HG02623 (cell line): Measurements from ENCODE around the gene SLTM.
"Not testable (repeated sequence)": the region's sequence is repeated elsewhere in the genome, so short reads cannot be mapped to it uniquely, and the experiment has no call there.

Source experiments
- ATAC-seq: cut with Tn5 transposase; IDR thresholded peaks from one replicate; pipeline ENCODE4 v1.9.1; 2021; ENCODE audit warnings: moderate library complexity; ENCODE audit not compliant: unreplicated experiment

SLTM gene

DNA sequence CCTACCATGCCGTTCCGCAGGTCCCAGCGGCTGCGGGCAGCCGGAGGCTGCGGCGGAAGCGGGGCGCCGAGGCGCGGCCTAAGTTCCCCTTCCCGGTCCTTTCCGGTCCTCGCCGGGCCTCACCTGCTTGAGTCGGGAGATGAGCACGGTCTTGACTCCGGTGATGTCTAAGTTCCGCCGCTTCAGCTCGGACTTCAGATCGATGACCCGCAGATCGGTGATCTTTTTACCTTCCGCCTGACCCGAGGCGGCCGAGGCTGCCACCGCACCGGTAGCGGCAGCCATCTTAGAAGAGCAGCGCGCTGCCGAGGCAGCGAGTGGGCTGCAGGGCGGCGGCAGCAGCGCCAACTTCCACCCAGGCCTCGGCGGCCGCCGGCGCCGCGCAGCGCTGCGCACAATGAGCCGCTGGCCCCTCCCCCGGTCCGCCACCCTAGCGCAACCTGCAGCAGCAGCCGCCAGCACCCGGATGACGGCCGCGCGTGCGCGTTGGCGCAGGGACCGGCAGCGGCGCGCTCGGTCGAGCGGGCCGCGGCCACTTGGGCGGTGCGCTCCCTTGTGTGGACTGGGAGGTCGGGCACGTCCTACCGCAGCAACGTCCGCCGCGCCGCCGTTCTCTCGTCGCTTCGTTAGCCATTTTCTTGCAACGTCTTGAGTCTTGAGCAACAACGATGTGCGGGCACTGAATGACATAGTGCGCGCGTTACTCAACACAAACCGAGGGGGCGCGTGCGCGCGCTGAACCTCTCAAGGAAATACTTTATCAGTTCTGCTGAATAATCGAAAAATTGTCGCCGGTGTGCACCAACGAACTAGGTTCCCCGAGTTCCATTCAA is at the start of gene SLTM:
Gene SLTM (minus strand): TSS at position 399 of the 833 bp plus-strand sequence. CDS start 114 bp downstream, at position 285.
- ATAC-seq = peak; percentile 90

DNA sequence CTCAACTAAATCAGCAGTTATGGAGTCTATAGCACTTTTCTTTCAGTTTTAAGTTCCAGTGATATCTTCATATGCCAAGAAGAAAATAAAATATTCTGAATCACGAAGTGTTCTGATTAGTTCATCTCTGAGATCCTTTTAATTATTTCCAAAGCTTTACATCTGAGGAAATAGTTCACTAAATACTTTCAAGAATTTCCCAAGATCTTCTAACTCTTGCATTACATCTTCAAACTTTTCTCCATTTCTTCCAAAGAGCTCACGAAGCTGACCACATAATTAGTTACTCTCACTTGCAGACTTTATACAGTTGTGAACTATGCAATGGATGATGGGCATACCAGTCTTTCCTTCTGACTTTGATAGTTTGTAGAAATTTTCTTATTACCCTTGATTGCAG is 49.8 kb upstream of the SLTM start:
- no peak for ATAC-seq

DNA sequence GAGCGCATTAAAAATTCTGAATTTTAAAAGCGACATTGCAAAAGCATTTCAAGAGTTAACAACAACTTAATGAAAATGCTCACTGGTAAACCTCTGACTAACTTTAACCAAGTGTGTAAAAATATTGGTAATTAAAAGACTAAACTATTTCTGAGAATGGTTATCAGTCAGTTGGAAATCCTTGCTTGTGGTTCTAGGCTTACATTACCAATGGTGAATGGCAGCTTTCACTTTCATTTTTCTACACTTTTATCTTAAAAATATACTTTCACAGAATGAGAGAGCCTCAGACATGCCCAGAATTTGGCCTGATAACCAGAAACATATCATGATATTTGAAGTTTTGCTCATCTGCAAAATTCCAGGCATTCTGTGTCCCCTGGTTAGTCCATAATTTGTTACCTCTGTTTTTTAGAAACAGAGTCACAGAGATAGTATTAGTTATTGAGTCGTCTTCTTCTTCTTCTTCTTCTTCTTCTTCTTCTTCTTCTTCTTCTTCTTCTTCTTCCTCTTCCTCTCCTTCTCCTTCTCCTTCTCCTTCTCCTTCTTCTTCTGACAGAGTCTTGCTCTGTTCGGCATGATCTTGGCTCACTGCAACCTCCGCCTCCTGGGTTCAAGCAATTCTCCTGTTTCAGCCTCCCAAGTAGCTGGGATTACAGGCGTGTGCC is 48.5 kb upstream of the SLTM start:
- no peak for ATAC-seq

DNA sequence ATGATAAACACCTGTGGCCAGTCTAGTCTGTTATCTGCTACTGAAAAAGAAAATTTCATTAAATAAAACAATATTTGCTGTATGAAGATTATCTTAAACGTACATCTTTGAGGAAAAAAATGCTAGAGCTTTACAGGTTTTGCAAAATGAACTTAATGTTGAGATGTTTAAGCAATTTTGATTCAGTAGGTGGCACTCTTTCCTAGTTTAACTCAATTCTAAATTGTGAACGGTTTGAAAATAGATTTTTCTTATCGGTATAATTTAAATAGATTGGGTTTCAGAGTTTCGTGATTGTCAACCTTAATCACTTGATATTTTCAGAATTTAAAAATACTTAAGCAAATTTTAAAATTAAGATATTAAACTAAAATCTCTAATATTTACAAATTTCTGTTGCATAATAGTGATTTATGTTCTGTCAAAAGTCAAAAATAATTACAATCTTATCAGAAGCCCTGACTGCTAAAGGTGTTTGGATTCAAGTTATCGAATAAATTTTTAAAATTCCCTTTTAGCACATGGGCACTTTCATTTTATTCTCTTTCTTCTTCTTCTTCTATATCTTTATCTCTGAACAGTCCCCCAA is 47.0 kb upstream of the SLTM start:
- ATAC-seq = no peak

DNA sequence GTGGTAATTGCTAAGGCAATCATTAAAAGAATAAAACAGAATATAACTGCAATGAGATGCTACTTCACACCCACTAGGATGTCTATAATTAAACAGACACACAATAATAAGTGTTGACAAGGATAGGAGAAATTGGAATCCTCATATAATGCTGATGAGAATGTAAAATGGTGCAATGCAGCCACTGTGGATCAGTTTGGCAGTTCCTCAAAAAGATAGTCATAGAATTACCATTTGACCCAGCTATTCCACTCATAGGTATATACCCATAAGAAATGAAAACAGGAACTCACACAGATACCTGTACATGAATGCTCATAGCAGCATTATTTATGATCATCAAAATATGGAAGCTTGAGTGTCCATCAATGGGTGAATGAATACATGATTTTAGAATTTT is 44.4 kb upstream of the SLTM start:
- ATAC-seq = no peak

DNA sequence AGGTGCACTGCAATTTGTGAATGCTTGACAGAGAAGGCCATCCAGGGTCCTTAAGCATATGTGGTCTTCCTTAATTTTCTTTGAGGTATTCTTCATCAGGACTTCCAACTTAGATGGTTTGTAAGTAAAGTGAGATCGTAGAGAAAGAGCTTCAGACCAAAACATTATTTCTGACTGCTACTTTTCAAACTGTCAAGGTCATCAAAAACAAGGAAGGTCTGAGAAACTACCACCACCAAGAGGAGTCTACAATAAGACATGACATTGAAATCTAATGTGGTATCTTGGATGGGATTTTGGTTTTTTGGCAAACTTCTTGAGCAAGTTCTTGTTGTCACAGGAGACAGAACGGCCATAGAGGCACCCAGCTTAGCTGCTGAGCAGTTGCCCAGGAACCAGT is 34.0 kb upstream of the SLTM start:
- ATAC-seq = no peak

DNA sequence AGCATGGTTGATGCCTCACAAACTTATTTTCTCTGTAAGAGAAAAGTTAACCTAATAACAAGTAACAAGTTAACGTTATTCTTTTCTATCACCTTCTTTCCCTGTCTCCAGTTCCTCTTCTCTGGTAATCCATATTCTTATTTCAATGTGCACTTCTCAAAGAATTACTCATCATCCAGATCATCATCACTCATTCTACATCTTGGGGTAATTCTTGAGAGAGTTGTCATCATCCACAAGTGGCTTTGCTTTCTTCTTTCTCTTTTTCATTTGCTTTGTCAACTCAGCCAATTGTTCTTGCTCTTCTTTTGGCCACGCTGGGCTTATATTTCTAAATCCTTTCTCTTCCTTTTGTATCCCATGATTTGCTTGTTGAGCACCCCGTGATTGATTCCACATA is 33.2 kb upstream of the SLTM start:
- no peak for ATAC-seq

DNA sequence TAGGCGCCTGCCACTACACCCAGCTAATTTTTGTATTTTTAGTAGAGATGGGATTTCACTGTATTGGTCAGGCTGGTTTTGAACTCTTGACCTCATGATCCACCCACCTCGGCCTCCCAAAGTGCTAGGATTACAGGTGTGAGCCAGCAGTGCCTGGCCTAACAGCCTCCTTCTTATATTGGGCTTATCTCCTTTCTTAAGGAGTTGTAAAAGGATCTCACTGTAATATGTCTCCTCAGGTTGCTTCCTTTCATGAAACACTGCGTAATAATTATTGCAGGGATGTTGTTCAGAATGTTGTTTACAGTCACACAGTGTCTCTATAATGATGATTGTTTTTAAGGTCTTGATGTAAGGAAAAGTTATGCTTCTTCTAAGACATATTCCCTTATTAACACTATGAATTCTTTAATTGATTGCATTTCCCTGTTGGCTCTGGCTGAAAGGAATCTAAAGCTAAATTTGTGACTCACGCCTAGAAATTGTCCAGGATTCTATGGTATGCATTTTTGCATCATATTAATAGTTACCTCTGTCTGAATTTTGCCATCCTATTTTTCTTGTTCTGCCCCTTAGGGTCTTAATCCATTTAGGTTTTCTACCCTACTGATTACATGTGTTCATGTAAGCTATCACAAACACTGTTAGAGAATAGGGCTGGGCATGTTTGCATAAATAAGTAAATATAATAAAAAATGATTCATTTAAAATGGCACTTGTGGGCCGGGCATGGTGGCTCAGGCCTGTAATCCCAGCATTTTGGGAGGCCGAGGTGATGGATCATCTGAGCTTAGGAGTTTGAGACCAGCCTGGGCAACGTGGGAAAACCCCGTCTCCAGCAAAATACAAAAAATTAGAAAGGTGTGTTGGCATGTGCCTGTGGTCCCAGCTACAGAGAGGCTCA is 29.4 kb upstream of the SLTM start:
- ATAC-seq = no peak

DNA sequence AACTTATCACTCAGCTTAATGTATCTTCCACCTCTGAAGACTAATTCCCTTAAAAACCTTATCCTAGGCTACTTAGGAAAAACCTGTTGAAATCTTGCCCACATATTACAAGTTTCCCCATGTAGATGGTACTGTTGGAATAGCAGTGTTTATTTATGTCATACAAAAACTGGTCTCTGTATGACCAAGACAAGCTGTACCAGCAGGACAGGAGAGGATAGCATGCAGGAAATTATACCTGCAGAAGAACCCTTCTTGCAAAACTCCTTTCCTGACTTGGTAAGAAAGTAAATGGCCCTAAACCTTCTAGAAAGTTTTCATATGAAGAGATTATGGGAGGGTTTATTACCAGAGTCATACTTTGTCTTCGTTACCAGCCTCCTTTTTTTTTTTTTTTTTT is 28.7 kb upstream of the SLTM start:
- ATAC-seq = no peak

DNA sequence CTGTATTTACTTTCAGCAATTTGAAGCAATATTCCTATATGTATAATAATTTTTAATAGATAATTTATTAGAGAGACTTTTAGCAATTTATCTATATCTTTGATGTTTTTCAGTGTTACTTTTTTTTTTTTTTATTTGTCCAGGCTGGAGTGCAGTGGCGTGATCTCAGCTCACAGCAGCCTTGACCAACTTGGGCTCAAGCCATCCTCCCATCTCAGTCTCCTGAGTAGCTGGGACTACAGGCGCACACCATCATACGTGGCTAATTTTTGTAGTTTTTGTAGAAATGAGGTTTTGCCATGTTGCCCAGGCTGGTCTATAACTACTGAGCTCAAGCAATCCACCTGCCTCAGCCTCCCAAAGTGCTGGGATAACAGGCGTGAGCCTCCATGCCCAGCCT is 25.3 kb upstream of the SLTM start:
- no peak for ATAC-seq

DNA sequence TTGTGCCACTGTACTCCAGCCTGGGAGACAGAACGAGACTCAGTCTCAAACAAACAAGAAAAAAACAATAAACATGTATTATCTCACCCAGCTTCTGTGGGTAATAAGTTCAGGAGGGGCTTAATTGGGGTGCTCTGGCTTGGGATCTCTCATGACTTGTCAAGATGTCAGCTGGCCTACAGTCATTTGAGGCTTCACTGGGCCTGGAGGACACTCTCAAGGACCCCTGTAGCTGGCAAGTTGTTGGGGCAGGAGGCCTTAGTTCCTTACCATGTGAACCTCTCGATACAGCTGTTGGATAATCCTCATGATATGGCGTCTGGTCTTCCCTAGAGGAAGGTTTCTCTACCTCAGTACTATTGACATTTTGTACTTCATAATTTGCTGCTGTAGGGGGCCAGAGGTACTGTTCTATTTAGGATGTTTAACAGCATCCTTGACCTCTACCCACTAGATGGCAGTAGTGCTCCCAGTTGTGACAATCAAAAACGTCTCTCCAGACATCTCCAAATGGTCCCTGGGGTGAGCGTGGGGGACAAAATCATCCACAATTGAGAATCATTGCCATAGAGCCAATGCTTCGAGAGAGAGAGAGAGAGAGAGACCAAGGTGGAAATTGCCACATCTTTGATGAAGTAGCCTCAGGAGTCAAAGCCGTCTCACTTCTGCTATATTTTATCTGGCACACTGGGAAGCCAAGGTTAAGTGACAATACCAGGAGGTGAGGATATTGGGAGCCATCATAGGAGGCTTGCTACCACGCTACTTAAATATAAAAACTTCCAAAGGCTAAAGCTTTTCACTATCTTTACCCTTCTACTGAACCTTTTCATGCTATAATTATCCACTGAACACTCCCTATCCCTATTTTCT is 23.9 kb upstream of the SLTM start:
- no peak for ATAC-seq

DNA sequence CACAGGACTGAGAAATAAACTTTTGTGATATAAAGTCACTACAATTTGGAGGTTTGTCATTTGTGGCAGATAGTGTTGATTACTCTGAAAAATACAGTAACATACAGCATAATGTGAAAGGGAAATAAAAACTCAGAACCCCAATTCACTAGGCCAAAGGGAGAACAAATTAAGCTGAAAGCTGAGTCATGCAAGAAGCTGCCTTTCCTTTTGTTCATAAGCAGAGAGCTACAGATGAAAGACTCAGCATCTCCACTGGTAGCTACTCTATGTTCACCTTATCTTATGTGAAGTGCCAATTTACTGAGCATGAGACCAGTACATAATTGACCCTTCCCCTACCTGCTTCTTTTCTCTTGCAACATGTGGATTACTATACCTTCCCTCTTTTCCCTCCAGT is 19.3 kb upstream of the SLTM start:
- no peak for ATAC-seq

DNA sequence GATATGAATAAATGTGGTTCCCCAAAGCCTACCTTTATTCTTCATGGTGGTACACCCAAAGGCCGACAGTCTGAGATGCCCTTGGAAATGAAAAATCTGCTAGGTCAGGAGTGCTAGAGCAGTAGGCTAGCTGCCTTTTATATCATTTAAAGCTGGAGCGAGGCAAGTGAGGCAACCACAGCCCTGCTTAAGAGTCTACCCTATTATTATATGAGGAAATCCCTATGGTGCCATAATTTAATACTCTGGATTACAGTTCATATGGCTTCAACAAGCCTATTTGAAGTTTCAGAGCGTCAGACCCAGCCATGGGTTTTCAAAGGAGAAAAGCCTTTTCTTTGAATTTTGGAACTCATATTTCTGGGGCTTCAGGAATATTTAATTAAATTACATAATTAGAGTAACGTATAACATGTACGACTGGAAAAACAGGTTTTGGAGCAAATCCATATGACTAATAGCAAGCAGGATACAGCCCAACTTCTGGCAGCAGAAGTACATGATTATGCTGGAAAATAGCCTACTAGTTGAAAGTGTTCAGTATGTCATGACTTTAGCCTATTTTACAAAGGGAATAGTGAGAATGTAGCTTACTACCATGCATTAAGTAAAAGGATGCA is 18.0 kb upstream of the SLTM start:
- no peak for ATAC-seq

DNA sequence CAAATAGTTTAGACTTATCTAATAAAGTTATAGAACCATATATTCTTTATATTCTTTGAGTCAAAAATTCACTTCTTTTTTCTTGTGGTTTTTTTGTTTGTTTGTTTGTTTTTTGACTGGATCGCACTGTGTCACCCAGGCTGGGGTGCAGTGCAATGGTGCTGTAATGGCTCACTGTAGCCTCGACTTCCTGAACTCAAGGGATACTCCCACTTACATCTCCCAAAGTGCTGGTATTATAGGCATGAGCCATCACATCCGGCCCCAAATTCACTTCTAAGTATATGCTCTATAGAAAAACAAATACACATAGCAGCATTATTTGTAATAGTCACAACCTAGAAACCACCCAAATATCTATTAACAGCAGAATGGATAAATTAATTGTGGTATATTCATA is 13.7 kb upstream of the SLTM start:
- no peak for ATAC-seq

DNA sequence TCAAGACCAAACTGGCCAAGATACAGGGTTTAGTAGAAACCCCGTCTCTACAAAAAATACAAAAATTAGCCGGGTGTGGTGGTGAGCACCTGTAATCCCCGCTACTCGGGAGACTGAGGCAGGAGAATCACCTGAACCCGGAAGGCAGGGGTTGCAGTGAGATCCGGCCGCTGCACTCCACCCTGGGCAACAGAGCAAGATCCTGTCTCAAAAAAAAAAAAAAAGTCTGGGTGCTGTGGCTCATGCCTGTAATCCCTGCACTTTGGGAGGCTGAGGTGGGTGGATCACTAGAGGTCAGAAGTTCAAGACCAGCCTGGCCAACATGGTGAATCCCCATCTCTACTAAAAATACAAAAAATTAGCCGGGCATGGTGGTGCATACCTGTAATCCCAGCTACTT is 1.5 kb upstream of the SLTM start:
- ATAC-seq = not testable (repeated sequence)

DNA sequence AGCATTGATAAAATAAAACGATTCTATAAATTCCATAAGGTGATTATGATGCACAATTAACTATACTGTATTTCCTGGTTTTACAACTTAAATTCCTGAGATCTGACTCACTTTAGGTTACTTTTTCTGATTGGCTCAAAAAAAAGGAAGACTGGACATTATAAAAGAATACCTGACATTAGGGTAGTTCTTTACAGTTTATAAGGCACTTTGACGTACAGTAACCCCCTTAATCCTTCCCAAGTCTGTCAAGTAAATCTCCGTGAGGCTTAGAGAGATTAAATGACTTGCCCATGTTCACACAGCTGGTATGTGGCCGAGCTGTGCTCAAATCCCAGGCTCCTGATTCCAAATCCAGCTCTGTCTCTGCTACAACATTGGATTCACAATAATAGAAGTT is 1.0 kb upstream of the SLTM start:
- ATAC-seq = no peak

DNA sequence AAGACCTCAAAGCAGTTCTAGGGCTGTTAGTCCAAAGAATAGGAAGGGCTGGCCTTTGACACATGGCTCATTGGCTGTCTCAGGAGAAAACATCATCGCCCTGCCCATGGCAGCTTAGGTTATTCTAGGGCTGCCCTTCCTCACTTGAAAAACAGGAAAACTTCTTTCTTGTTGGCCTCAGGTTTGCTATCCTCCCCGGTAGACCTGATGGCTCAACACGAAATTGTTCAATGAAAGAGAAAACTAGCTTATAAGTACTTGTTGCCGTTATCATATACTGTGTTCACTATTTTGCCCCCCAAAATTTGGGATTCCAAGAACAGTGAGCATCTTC is 602 bp upstream of the SLTM start:
- ATAC-seq = no peak

DNA sequence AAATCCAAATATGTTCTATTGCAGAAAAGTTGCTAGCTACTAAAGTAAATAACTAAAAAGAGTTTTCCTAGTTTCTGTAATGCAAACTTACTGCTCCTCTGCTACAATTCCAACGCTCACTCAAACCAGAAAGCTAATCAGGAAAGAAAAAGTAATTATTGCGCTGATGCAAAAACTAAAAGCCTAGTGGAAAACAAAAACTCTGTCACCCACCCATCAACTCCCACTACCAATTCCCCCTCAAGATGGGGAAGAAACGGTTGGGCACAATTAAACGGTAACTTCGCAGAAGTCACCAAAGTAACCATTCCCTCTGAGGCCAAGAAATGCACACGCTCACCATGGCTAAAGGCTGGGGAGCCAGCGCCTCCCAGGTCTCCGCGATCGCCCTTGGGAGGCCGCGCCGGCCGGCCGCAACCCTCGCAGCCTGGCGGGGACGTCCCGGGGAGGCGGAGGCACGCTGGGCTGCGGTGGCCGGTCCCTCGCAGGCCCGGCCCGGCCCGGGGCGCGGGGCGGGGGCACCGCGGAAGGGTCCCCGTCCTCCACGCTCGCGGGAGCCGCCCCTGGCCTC is 684 bp downstream of the SLTM start:
- peak; percentile 28 for ATAC-seq

DNA sequence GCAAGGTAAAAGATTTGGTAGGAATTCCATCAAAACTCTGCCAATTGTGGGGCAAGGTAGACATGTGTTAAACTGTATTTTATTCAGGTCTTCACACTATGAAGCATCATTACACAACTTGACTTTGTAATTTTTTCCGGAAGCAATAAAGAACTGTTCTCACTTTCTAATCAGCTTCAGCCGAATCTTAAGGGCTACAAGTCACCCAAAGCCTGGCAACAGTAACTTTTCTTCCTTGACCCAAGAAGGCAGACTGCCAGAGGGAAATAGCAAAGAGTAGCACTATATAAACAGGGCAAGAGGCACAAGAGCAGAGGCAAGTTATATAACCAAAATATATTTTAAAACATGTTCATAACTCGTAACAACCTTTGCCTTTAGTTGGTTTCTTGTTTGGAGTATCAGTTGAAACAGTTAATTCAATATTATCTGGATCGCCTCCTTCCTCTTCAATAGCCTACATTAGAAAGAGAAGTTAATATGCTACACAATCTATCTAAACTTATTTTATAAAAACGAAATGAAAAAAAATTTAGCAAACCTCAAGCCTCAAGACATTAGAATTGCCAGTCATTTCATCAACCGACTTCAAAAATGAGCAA is 1.4 kb downstream of the SLTM start:
- ATAC-seq = no peak
